ENCODE results near the gene HEG1. TPM values are rescaled to one million over a fixed set of nuclear protein-coding genes. Genes with fewer than 3 reads are reported as not detected.

The HEG1 gene
- total RNA-seq, 2 experiments from 2014 or later = 38.5 to 75.6 TPM

GRCh38 chr3:125079675-125080045 lies 23.9 kb upstream of the HEG1 start:
- Mint-ChIP-seq H3K36me3 (no peaks in the 10 kb centered on the region), H3K9me3 (ENCODE audit: low read depth) (no peaks in the 10 kb centered on the region), H3K4me3 (no peak overlapping the region), H3K27me3 (peaks cover 3% of the 10 kb centered on the region), H3K27ac (no peak overlapping the region), H3K4me1 (peaks cover 6% of the 10 kb centered on the region)
- ATAC-seq (no peak), DNase-seq (no peak)
- CTCF ChIA-PET = no interaction called here

- Mint-ChIP-seq H3K36me3 (no peaks in the 10 kb centered on the region), H3K4me1 (peaks cover 6% of the 10 kb centered on the region), H3K27ac (no peak overlapping the region), H3K4me3 (no peak overlapping the region), H3K27me3 (peaks cover 3% of the 10 kb centered on the region), H3K9me3 (ENCODE audit: low read depth) (no peaks in the 10 kb centered on the region)
- DNase-seq (no peak), ATAC-seq (no peak)
- CTCF ChIA-PET = no interaction called here
These were observed 23.3 kb upstream of the HEG1 start for GRCh38 chr3:125078951-125079674.

- Mint-ChIP-seq H3K4me1 (peaks cover 6% of the 10 kb centered on the region), H3K9me3 (ENCODE audit: low read depth) (no peaks in the 10 kb centered on the region), H3K27ac (no peak overlapping the region), H3K36me3 (no peaks in the 10 kb centered on the region), H3K4me3 (no peak overlapping the region), H3K27me3 (peaks cover 3% of the 10 kb centered on the region)
- CTCF ChIA-PET = no interaction called here
- DNase-seq (no peak), ATAC-seq (no peak)
These were observed 22.1 kb upstream of the HEG1 start for GRCh38 chr3:125077864-125078263.

GRCh38 chr3:125076464-125076863 lies 20.7 kb upstream of the HEG1 start:
- Mint-ChIP-seq H3K4me3 (no peak overlapping the region), H3K27me3 (peaks cover under 1% of the 10 kb centered on the region), H3K27ac (no peak overlapping the region), H3K9me3 (ENCODE audit: low read depth) (no peaks in the 10 kb centered on the region), H3K36me3 (no peaks in the 10 kb centered on the region), H3K4me1 (peaks cover 6% of the 10 kb centered on the region)
- CTCF ChIA-PET = no interaction called here
- no peak for ATAC-seq
- no peak for DNase-seq

GRCh38 chr3:125075738-125076137 lies 19.9 kb upstream of the HEG1 start:
- H3K9me3 Mint-ChIP-seq (ENCODE audit: low read depth) = no peaks in the 10 kb centered on the region
- no peak overlapping the region for H3K27ac Mint-ChIP-seq
- no peak overlapping the region for H3K4me3 Mint-ChIP-seq
- no peak for DNase-seq
- no peaks in the 10 kb centered on the region for H3K27me3 Mint-ChIP-seq
- peaks cover 6% of the 10 kb centered on the region for H3K4me1 Mint-ChIP-seq
- no peaks in the 10 kb centered on the region for H3K36me3 Mint-ChIP-seq
- CTCF ChIA-PET = no interaction called here
- ATAC-seq = no peak

GRCh38 chr3:125073390-125073905 lies 17.7 kb upstream of the HEG1 start:
- DNase-seq = no peak
- Mint-ChIP-seq H3K4me1 (peaks cover 15% of the 10 kb centered on the region), H3K27me3 (no peaks in the 10 kb centered on the region), H3K9me3 (ENCODE audit: low read depth) (no peaks in the 10 kb centered on the region), H3K27ac (no peak overlapping the region), H3K36me3 (no peaks in the 10 kb centered on the region), H3K4me3 (no peak overlapping the region)
- no peak for ATAC-seq
- CTCF ChIA-PET = no interaction called here

- H3K4me1 Mint-ChIP-seq = peaks cover 13% of the 10 kb centered on the region
- H3K9me3 Mint-ChIP-seq (ENCODE audit: low read depth) = no peaks in the 10 kb centered on the region
- no peak for ATAC-seq
- no peaks in the 10 kb centered on the region for H3K36me3 Mint-ChIP-seq
- no peak overlapping the region for H3K4me3 Mint-ChIP-seq
- DNase-seq = no peak
- no peaks in the 10 kb centered on the region for H3K27me3 Mint-ChIP-seq
- H3K27ac Mint-ChIP-seq = no peak overlapping the region
- CTCF ChIA-PET = no interaction called here
These were observed 17.1 kb upstream of the HEG1 start for GRCh38 chr3:125072749-125073389.

- Mint-ChIP-seq H3K27me3 (no peaks in the 10 kb centered on the region), H3K9me3 (ENCODE audit: low read depth) (no peaks in the 10 kb centered on the region), H3K36me3 (no peaks in the 10 kb centered on the region), H3K4me1 (peaks cover 12% of the 10 kb centered on the region), H3K27ac (no peak overlapping the region), H3K4me3 (no peak overlapping the region)
- ATAC-seq (no peak), DNase-seq (no peak)
- CTCF ChIA-PET = no interaction called here
These were observed 16.5 kb upstream of the HEG1 start for GRCh38 chr3:125072301-125072700.

GRCh38 chr3:125069968-125070745 lies 14.4 kb upstream of the HEG1 start:
- Mint-ChIP-seq H3K36me3 (no peaks in the 10 kb centered on the region), H3K9me3 (ENCODE audit: low read depth) (no peaks in the 10 kb centered on the region), H3K4me3 (no peak overlapping the region), H3K27me3 (no peaks in the 10 kb centered on the region), H3K4me1 (peaks cover 12% of the 10 kb centered on the region), H3K27ac (no peak overlapping the region)
- no peak for DNase-seq
- ATAC-seq = no peak
- CTCF ChIA-PET = no interaction called here

GRCh38 chr3:125069452-125069851 lies 13.7 kb upstream of the HEG1 start:
- H3K9me3 Mint-ChIP-seq (ENCODE audit: low read depth) = no peaks in the 10 kb centered on the region
- H3K4me1 Mint-ChIP-seq = peaks cover 12% of the 10 kb centered on the region
- H3K36me3 Mint-ChIP-seq = no peaks in the 10 kb centered on the region
- H3K4me3 Mint-ChIP-seq = no peak overlapping the region
- CTCF ChIA-PET = no interaction called here
- H3K27ac Mint-ChIP-seq = no peak overlapping the region
- H3K27me3 Mint-ChIP-seq = peaks cover 2% of the 10 kb centered on the region
- DNase-seq = no peak
- no peak for ATAC-seq

- no peak overlapping the region for H3K4me3 Mint-ChIP-seq
- DNase-seq (no peak), ATAC-seq (no peak)
- no peak overlapping the region for H3K27ac Mint-ChIP-seq
- no peaks in the 10 kb centered on the region for H3K36me3 Mint-ChIP-seq
- CTCF ChIA-PET = no interaction called here
- peaks cover 13% of the 10 kb centered on the region for H3K27me3 Mint-ChIP-seq
- H3K9me3 Mint-ChIP-seq (ENCODE audit: low read depth) = no peaks in the 10 kb centered on the region
- H3K4me1 Mint-ChIP-seq = peaks cover 12% of the 10 kb centered on the region
These were observed 12.5 kb upstream of the HEG1 start for GRCh38 chr3:125068265-125068664.

GRCh38 chr3:125067225-125067624 lies 11.4 kb upstream of the HEG1 start:
- peaks cover 23% of the 10 kb centered on the region for H3K27me3 Mint-ChIP-seq
- no peaks in the 10 kb centered on the region for H3K9me3 Mint-ChIP-seq (ENCODE audit: low read depth)
- H3K4me1 Mint-ChIP-seq = peaks cover 12% of the 10 kb centered on the region
- H3K4me3 Mint-ChIP-seq = no peak overlapping the region
- ATAC-seq (no peak), DNase-seq (no peak)
- H3K36me3 Mint-ChIP-seq = no peaks in the 10 kb centered on the region
- H3K27ac Mint-ChIP-seq = no peak overlapping the region
- CTCF ChIA-PET = no interaction called here

GRCh38 chr3:125062904-125063618 lies 7.3 kb upstream of the HEG1 start:
- DNase-seq (no peak), ATAC-seq (no peak)
- peaks cover 45% of the 10 kb centered on the region for H3K27me3 Mint-ChIP-seq

More at GRCh38 chr3:125062904-125063618, 7.3 kb upstream of the HEG1 start:
- H3K4me1 Mint-ChIP-seq = no peaks in the 10 kb centered on the region
- no peaks in the 10 kb centered on the region for H3K9me3 Mint-ChIP-seq (ENCODE audit: low read depth)
- no peak overlapping the region for H3K4me3 Mint-ChIP-seq
- no peak overlapping the region for H3K27ac Mint-ChIP-seq
- CTCF ChIA-PET = interaction anchor here (1.7 kb wide), 1 partner anchor 11 kb away, joined by 3 read pairs; no protein-coding TSS in a partner anchor
- H3K36me3 Mint-ChIP-seq = peaks cover 1% of the 10 kb centered on the region

Data from activated CD8-positive, alpha-beta memory T cell treated with anti-CD3 and anti-CD28 coated beads, Interleukin-2, amount 10 ng/mL, durations not matched to agents 7 days and 5 days (primary cell).